Mammary epithelial cell (primary cell): Measurements from ENCODE around the gene TCERG1L.

ENCODE experiments used
- CTCF ChIP-seq, 2 donors: IDR thresholded peaks in 1 of 2; conservative IDR thresholded peaks in 1 of 2; 2 replicates each; pipeline ENCODE4 v1.5.1; 2011 to 2012; ENCODE audit warnings: inconsistent platforms in 2 of 2, low read length in 2 of 2, mild to moderate bottlenecking in 2 of 2, control low read depth in 1 of 2, low read depth in 1 of 2; ENCODE audit not compliant: insufficient read depth in 1 of 2; ENCODE audit errors: extremely low read depth in 1 of 2
- EZH2 ChIP-seq: IDR thresholded peaks from 2 replicates; pipeline ENCODE4 v1.6.1; 2012; ENCODE audit warnings: low read length, inconsistent platforms, borderline replicate concordance

- TF ChIP-seq CTCF (conservative IDR thresholded peaks at IDR 0.05 in 1 of 2, IDR thresholded peaks at IDR 0.05 in 1 of 2; ENCODE audit: extremely low read depth in 1 of 2, insufficient read depth in 1 of 2, low read depth in 1 of 2, low read length in 2 of 2) (no peak), EZH2 (no peak)
These were observed 230.9 kb downstream of the TCERG1L start for GRCh38 chr10:131080571-131080970.
